Hindlimb muscle (tissue), 1 donor: Measurements from ENCODE around the gene SLX4IP. TPM values are rescaled to one million over a fixed set of nuclear protein-coding genes. Genes with fewer than 3 reads are reported as not detected.
"Not testable (repeated sequence)": the region's sequence is repeated elsewhere in the genome, so short reads cannot be mapped to it uniquely, and the experiment has no call there.

ENCODE experiments used
- DNase-seq: peaks from one replicate; pipeline ENCODE4 v3.0.0-alpha.2; 2013
- polyA plus RNA-seq: library from polyadenylated mRNA; unstranded; fragments of 120-200 nt; gene quantifications from one replicate; pipeline ENCODE4 v1.2.1, GENCODE V29; 2013; ENCODE audit not compliant: insufficient read length

The SLX4IP gene
- polyA plus RNA-seq, 1 donor = 4.9 TPM

GRCh38 chr20:10578607-10579006 is 143.5 kb downstream of the SLX4IP start:
- DNase-seq = no peak

- DNase-seq = no peak
Measured at GRCh38 chr20:10579942-10580341, 144.8 kb downstream of the SLX4IP start.

DNA sequence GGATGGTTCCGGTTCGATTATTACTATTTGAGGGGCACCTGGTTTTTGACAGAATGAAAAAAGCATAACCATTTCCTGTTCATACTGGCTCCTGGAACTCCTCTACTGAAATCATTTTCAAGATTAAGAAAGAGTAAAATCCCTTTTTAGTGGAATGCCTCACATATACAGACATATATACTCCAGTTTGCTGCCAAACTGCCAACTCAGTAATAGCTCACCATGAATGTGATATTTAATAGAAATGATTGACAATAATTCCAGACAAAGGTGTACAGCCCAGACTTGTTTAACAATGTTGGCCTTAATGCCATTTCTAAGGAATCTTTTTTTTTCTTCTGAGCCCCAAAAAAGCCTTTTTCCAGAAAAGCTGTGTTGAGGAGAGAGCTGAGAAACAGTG is 145.6 kb downstream of the SLX4IP start:
- DNase-seq = no peak

- DNase-seq = no peak
Measured at GRCh38 chr20:10581823-10582222, 146.7 kb downstream of the SLX4IP start.

DNA sequence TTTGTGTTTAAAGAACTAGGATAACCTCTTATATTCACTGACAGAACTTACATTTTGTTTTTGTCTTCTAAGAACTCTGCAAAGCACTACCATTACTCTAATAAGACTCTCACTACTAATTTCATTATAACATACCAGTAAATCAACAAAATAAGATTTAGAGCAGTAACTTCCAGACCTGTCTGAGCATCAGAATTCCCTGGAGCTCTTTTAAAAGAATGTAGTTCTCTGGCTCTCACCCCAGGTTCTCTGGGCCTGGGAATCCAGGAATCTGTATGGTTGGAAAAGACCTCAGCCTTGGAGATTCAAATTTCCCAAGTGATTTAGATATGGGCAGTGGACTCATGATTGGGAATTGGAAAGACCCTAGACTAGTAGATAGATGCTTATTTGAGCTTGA is 149.3 kb downstream of the SLX4IP start:
- DNase-seq = no peak

DNA sequence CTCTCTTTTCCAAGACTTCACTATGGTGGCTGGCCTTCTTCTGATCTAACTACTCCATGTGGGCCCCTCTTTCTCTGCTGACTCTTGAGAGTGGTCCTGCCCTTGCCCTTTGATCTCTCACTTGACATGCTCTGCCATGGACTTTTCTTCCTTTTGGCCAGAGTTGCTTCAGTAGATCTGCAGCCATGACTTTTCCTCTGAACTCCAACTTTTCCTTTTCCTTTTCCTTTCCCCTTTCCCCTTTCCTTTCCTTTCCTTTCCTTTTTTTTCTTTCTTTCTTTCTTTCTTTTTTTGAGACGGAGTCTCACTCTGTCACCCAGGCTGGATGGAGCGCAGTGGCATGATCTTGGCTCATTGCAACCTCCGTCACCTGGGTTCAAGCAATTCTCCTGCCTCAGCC is 150.2 kb downstream of the SLX4IP start:
- DNase-seq = no peak

DNA sequence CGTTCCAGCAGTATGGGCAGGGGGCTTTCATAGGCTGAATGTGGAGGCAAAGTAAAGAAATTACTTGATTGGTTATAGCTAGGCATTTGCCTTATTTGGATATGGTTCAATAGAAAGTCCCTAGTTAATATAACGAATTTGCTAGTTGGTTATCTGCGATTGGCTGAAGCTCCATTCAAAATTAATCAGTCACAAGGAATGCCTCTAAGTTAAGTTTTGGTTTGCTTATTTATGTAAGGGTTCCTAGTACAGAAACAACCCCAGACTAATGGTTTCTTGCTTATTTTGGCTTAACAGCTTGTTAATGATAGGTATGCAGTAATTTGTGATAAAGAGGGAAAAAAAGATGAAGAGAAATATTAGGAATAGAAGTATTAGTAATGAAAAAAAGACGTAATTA is 151.2 kb downstream of the SLX4IP start:
- DNase-seq = no peak

GRCh38 chr20:10590446-10590845 is 155.3 kb downstream of the SLX4IP start:
- DNase-seq = not testable (repeated sequence)

DNA sequence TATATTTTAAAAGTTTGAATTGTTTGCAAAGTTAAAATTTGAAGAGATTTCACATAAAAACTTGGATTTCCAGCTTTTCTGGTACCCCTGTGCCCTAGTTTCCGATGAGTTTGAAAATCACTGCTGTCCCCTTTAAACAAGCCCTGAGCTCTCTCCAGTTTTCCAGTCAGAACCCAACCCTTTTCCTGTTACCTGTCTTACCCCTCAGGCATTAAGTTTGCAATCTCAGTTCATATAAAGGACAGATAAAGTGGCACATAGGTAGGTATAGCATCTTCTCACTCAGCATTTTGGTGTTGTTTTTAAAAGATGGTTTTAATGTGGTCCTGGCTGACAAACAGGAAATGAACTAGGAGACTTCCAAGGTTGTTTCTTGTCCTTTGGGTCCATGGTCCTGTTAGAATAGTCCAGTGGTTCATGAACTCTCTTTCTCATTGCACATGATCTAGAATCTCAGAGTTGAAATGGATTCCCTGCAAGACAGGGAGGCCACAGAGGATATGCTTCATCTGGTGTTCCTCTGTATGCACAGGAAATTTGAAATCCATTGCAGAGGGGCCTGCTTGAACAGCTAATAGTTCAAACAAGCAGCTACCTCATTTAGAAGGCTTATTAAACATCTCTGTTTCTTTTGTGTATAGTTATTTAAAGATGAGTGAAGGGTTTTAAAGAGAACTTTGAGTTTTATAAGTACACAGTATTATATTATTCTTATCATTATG is 156.0 kb downstream of the SLX4IP start:
- no peak for DNase-seq

GRCh38 chr20:10591946-10592521 is 156.9 kb downstream of the SLX4IP start:
- no peak for DNase-seq

- no peak for DNase-seq
Measured at GRCh38 chr20:10594296-10594868, 159.3 kb downstream of the SLX4IP start.

- no peak for DNase-seq
Measured at GRCh38 chr20:10595266-10595665, 160.2 kb downstream of the SLX4IP start.

- no peak for DNase-seq
Measured at GRCh38 chr20:10595985-10596384, 160.9 kb downstream of the SLX4IP start.

DNA sequence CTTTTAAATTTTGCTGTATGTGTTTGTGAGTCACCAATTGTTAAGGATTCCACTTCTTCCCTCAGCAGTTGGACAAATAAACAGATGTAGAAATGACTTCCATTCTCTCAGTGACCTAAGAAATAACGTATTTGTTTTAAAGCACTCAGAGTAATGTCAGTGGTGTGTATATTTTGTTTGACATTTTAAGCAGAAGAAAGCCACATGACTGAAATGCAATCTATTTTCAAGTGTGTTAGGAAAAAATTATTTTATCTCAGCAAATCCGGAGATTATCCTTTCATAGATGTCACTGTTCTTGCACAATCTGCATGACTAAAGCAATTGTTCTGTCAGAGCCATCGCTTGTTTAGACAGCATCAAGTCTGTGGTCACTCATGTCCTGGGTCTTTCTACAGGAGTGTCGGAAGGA is 161.6 kb downstream of the SLX4IP start:
- DNase-seq = no peak

DNA sequence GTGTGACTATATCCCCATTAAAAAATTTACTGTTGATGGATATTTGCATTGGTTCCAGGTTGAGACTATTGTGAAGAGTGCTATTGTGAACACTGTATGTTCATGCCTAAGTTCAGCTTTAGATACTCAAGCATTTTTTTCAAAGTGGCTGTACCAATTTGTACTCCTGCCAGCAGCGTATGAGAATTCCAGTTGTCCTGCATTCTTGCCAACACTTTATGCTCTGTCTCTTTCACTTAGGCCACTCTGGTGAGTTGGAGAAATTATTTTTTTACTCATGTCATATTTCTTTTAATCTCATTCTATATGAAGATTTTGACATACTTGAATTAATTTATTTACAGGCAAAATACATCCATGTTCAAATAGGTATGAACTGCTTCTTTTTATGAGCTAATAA is 162.5 kb downstream of the SLX4IP start:
- DNase-seq = no peak

- no peak for DNase-seq
Measured at GRCh38 chr20:10602221-10602871, 167.2 kb downstream of the SLX4IP start.

DNA sequence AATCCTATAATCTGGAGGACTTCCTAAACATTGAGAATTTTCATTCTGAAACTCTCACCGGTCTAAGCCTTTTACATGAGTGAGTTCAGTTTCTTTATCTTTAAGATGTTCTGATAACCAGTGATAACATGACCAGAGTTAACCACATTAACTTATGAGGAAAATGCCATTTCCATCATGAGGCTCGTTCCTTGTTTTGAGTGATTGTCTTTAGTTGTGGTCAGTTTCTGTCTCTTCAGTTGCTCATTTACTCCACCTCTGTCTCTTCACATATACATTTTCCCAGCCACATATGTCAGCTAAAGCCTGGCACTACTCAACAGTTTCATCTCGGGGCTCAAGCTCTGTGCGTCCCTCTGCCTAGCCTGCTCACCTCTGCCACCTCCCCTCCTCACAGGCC is 168.3 kb downstream of the SLX4IP start:
- DNase-seq = no peak

- no peak for DNase-seq
Measured at GRCh38 chr20:10603971-10604864, 169.1 kb downstream of the SLX4IP start.

GRCh38 chr20:10604865-10605440 is 169.8 kb downstream of the SLX4IP start:
- DNase-seq = no peak

GRCh38 chr20:10605547-10606195 is 170.6 kb downstream of the SLX4IP start:
- DNase-seq = no peak

- DNase-seq = peak; percentile 76
Measured at GRCh38 chr20:10609276-10609675, 174.2 kb downstream of the SLX4IP start.

- DNase-seq = no peak
Measured at GRCh38 chr20:10609770-10610169, 174.7 kb downstream of the SLX4IP start.
